HEK293 (cell line): ENCODE data around the gene RPS6KC1.
A peak's percentile ranks its signal among the peaks of the same experiment; 100 is the strongest.

Experiments
- CTCF ChIA-PET: fragments of 350-600 bp; formaldehyde crosslinking; extraction: SDS; loops from one replicate; lab custom pipeline; 2021; ENCODE audit warnings: antibody characterized with exemption; lab: Yijun Ruan, JAX
- POLR2A ChIA-PET: fragments of 300-600 bp; formaldehyde crosslinking; extraction: SDS; loops from one replicate; lab custom pipeline; 2020; ENCODE audit warnings: antibody characterized with exemption, inconsistent platforms; lab: Yijun Ruan, JAX
- H3K27ac ChIP-seq: fragments of 200-500 bp; sonication (Bioruptor generic); 2 replicates; pipeline ENCODE4 v1.5.1; 2014; ENCODE audit warnings: low read depth, low read length, control low read depth, inconsistent platforms; ENCODE audit errors: extremely low read depth
- H3K36me3 ChIP-seq, 2 experiments: fragments of 200-500 bp in 1 of 2; sonication (Bioruptor generic) in 1 of 2; 1 replicate in 1 of 2; 2 replicates in 1 of 2; pipeline ENCODE4 v1.5.1; 2014 to 2017; ENCODE audit warnings: inconsistent platforms in 2 of 2, low read length in 2 of 2; ENCODE audit not compliant: control insufficient read depth in 2 of 2, insufficient read depth in 1 of 2
- H3K4me1 ChIP-seq: fragments of 200-500 bp; sonication (Bioruptor generic); 2 replicates; pipeline ENCODE4 v1.5.1; 2014; ENCODE audit warnings: mild to moderate bottlenecking, low read length, inconsistent platforms; ENCODE audit not compliant: control insufficient read depth, insufficient read depth
- H3K4me3 ChIP-seq: 2 replicates; pipeline ENCODE4 v1.5.1; 2011; ENCODE audit warnings: low read depth, mild to moderate bottlenecking, control low read depth, low read length, moderate library complexity
- H3K9me3 ChIP-seq: fragments of 200-500 bp; sonication (Bioruptor generic); 2 replicates; pipeline ENCODE4 v1.5.1; 2014; ENCODE audit warnings: low read depth, low read length, inconsistent platforms; ENCODE audit not compliant: control insufficient read depth, insufficient read depth
- KLF17 ChIP-seq: fragments of 450-650 bp; formaldehyde crosslinking; IDR thresholded peaks from 2 replicates; pipeline ENCODE4 v1.5.1; 2016; ENCODE audit warnings: missing biosample characterization, missing genetic modification characterization
- PRDM2 ChIP-seq: fragments of 450-650 bp; formaldehyde crosslinking; IDR thresholded peaks from 2 replicates; pipeline ENCODE4 v1.5.1; 2016; ENCODE audit warnings: missing biosample characterization, missing genetic modification characterization, borderline replicate concordance
- SCRT1 ChIP-seq: fragments of 450-650 bp; formaldehyde crosslinking; IDR thresholded peaks from 2 replicates; pipeline ENCODE4 v1.5.1; 2016; ENCODE audit warnings: missing biosample characterization, missing genetic modification characterization, borderline replicate concordance
- WT1 ChIP-seq: fragments of 450-650 bp; formaldehyde crosslinking; IDR thresholded peaks from 2 replicates; pipeline ENCODE4 v1.5.1; 2016; ENCODE audit warnings: missing biosample characterization, missing genetic modification characterization
- ZBTB21 ChIP-seq: fragments of 450-650 bp; formaldehyde crosslinking; IDR thresholded peaks from 2 replicates; pipeline ENCODE4 v1.5.1; 2017; ENCODE audit warnings: missing biosample characterization, missing genetic modification characterization
- ZBTB8A ChIP-seq: fragments of 450-650 bp; formaldehyde crosslinking; IDR thresholded peaks from 2 replicates; pipeline ENCODE4 v1.5.1; 2016; ENCODE audit warnings: missing biosample characterization, missing genetic modification characterization
- ZNF121 ChIP-seq: fragments of 450-650 bp; formaldehyde crosslinking; IDR thresholded peaks from 2 replicates; pipeline ENCODE4 v1.5.1; 2016; ENCODE audit warnings: missing biosample characterization, missing genetic modification characterization
- ZNF174 ChIP-seq: fragments of 450-650 bp; formaldehyde crosslinking; IDR thresholded peaks from 2 replicates; pipeline ENCODE4 v1.5.0; 2017; ENCODE audit warnings: missing biosample characterization, mild to moderate bottlenecking, missing genetic modification characterization
- ZNF2 ChIP-seq: fragments of 450-650 bp; formaldehyde crosslinking; IDR thresholded peaks from 2 replicates; pipeline ENCODE4 v1.5.1; 2016; ENCODE audit warnings: missing biosample characterization, missing genetic modification characterization
- ZNF248 ChIP-seq: fragments of 450-650 bp; formaldehyde crosslinking; IDR thresholded peaks from 2 replicates; pipeline ENCODE4 v1.5.1; 2017; ENCODE audit warnings: missing biosample characterization, missing genetic modification characterization
- ZNF335 ChIP-seq: fragments of 450-650 bp; formaldehyde crosslinking; conservative IDR thresholded peaks from 2 replicates; pipeline ENCODE4 v1.5.1; 2016; ENCODE audit warnings: missing biosample characterization, missing genetic modification characterization
- ZNF548 ChIP-seq: fragments of 450-650 bp; formaldehyde crosslinking; IDR thresholded peaks from 2 replicates; pipeline ENCODE4 v1.5.1; 2016; ENCODE audit warnings: missing biosample characterization, missing genetic modification characterization
- ZNF629 ChIP-seq: fragments of 450-650 bp; formaldehyde crosslinking; IDR thresholded peaks from 2 replicates; pipeline ENCODE4 v1.5.1; 2017; ENCODE audit warnings: missing biosample characterization, missing genetic modification characterization
- ZNF654 ChIP-seq: fragments of 450-650 bp; formaldehyde crosslinking; IDR thresholded peaks from 2 replicates; pipeline ENCODE4 v1.5.1; 2016; ENCODE audit warnings: low read depth, missing biosample characterization, missing genetic modification characterization
- ZNF747 ChIP-seq: fragments of 450-650 bp; formaldehyde crosslinking; IDR thresholded peaks from 2 replicates; pipeline ENCODE4 v1.5.1; 2016; ENCODE audit warnings: missing biosample characterization, missing genetic modification characterization

Gene RPS6KC1

GRCh38 chr1:213050745-213051126 is 305 bp upstream of the RPS6KC1 start (continued):
- TF ChIP-seq PRDM2 (tag by site-specific recombination), result no peak
- peak; percentile 49; the same call in 1 of the 2 replicates for TF ChIP-seq WT1 (tag by site-specific recombination)
- no peak for TF ChIP-seq ZNF121 (tag by site-specific recombination)
- 0 out of 2 replicates have a peak, but pooled peaks have one; percentile 77 for TF ChIP-seq ZNF335 (tag by site-specific recombination)
- 0 out of 2 replicates have a peak, but pooled peaks have one; percentile 65 for TF ChIP-seq ZBTB8A (tag by site-specific recombination)
- 0 out of 2 replicates have a peak, but pooled peaks have one; percentile 42 for TF ChIP-seq KLF17 (tag by site-specific recombination)
- TF ChIP-seq ZNF2 (tag by site-specific recombination), result peak; percentile 19; the same call in 1 of the 2 replicates
- no peak for TF ChIP-seq ZNF654 (tag by site-specific recombination)
- no peak for TF ChIP-seq ZBTB21 (tag by site-specific recombination)

GRCh38 chr1:213051881-213052202 is 801 bp downstream of the RPS6KC1 start:
- Histone ChIP-seq H3K9me3 (no peaks in the 10 kb centered on the region), H3K36me3 (no peaks in the 10 kb centered on the region), H3K4me1 (no peaks in the 10 kb centered on the region), H3K27ac (no peak overlapping the region), H3K4me3 (peak overlapping the region; percentile 90)
- ChIA-PET POLR2A (interaction anchor here (0.9 to 1.1 kb wide), 2 partner anchors 21 to 100 kb away, joined by 3 read pairs; no protein-coding TSS in a partner anchor), CTCF (interaction anchor here (0.7 kb wide), 1 partner anchor 16 kb away, joined by 3 read pairs; no protein-coding TSS in a partner anchor)
- TF ChIP-seq ZNF747 (tag by site-specific recombination) (no peak), ZNF248 (tag by site-specific recombination) (no peak), SCRT1 (tag by site-specific recombination) (no peak), ZNF174 (tag by site-specific recombination) (no peak)

GRCh38 chr1:213053455-213053854 is 2.4 kb downstream of the RPS6KC1 start:
- ChIA-PET CTCF (interaction anchor here (0.7 kb wide), 1 partner anchor 58 kb away, joined by 6 read pairs; no protein-coding TSS in a partner anchor), POLR2A (no interaction called here)
- Histone ChIP-seq H3K27ac (no peak overlapping the region), H3K4me3 (no peak overlapping the region), H3K36me3 (no peaks in the 10 kb centered on the region), H3K9me3 (no peaks in the 10 kb centered on the region), H3K4me1 (no peaks in the 10 kb centered on the region)
- TF ChIP-seq ZNF548 (tag by site-specific recombination), result no peak
- no peak for TF ChIP-seq ZNF629
